IPS DF 19.7 (cell line): Measurements from ENCODE around the gene INPP4A.

Source experiments
- DNase-seq: peaks from one replicate; pipeline ENCODE4 v3.0.0-alpha.2; 2013; ENCODE audit warnings: low read depth, low spot score

INPP4A gene

GRCh38 chr2:98436734-98437133 lies 7.9 kb upstream of the INPP4A start:
- no peak for DNase-seq

GRCh38 chr2:98438190-98439133 lies 6.2 kb upstream of the INPP4A start:
- DNase-seq, result no peak

- no peak for DNase-seq
These were observed 2.8 kb upstream of the INPP4A start for GRCh38 chr2:98441706-98442450.

- DNase-seq, result no peak
These were observed 2.2 kb upstream of the INPP4A start for GRCh38 chr2:98442488-98442887.

GRCh38 chr2:98445177-98445682 lies 572 bp downstream of the INPP4A start:
- DNase-seq, result no peak

- no peak for DNase-seq
These were observed 1.3 kb downstream of the INPP4A start for GRCh38 chr2:98445683-98446581.

GRCh38 chr2:98446850-98447249 lies 2.2 kb downstream of the INPP4A start:
- no peak for DNase-seq

- DNase-seq, result no peak
These were observed 3.9 kb downstream of the INPP4A start for GRCh38 chr2:98448441-98449145.

- DNase-seq, result no peak
These were observed 7.9 kb downstream of the INPP4A start for GRCh38 chr2:98452396-98453027.

- no peak for DNase-seq
These were observed 8.4 kb downstream of the INPP4A start for GRCh38 chr2:98453083-98453482.

- no peak for DNase-seq
These were observed 8.9 kb downstream of the INPP4A start for GRCh38 chr2:98453531-98453930.

- no peak for DNase-seq
These were observed 9.4 kb downstream of the INPP4A start for GRCh38 chr2:98454073-98454472.

- DNase-seq, result no peak
These were observed 10.0 kb downstream of the INPP4A start for GRCh38 chr2:98454500-98455235.

- no peak for DNase-seq
These were observed 10.9 kb downstream of the INPP4A start for GRCh38 chr2:98455494-98455976.

GRCh38 chr2:98457045-98457696 lies 12.5 kb downstream of the INPP4A start:
- DNase-seq, result no peak

GRCh38 chr2:98458207-98458606 lies 13.5 kb downstream of the INPP4A start:
- DNase-seq, result no peak

- DNase-seq, result no peak
These were observed 14.2 kb downstream of the INPP4A start for GRCh38 chr2:98458667-98459380.

- DNase-seq, result no peak
These were observed 15.0 kb downstream of the INPP4A start for GRCh38 chr2:98459496-98460175.
